GM23338 (cell line): ENCODE measurements around the gene IRGC. TPM values are rescaled to one million over a fixed set of nuclear protein-coding genes. Genes with fewer than 3 reads are reported as not detected.

Experiments used
- ATAC-seq: fragments of 200-7000 bp; cut with Tn5 transposase; 3 replicates; pipeline ENCODE4 v1.9.1; 2020
- DNase-seq: peaks from one replicate; pipeline ENCODE4 v3.0.0-alpha.2; 2015; ENCODE audit warnings: low spot score
- H2AFZ ChIP-seq: fragments of 200-600 bp; sonication (generic); 2 replicates; pipeline ENCODE4 v1.8.0; 2016; ENCODE audit warnings: antibody characterized with exemption, mild to moderate bottlenecking, moderate library complexity
- H3F3A ChIP-seq: fragments of 200-600 bp; sonication (generic); replicated peaks from 2 replicates; pipeline ENCODE4 v1.8.0; 2017; ENCODE audit warnings: antibody characterized with exemption, mixed run types, low read depth
- H3K27ac ChIP-seq: fragments of 200-600 bp; sonication (generic); 2 replicates; pipeline ENCODE4 v1.6.1; 2016; ENCODE audit warnings: low read depth
- H3K27me3 ChIP-seq: fragments of 200-600 bp; sonication (generic); 2 replicates; pipeline ENCODE4 v1.8.0; 2016; ENCODE audit warnings: mild to moderate bottlenecking, mixed run types, moderate library complexity; ENCODE audit not compliant: insufficient read depth
- H3K36me3 ChIP-seq: fragments of 200-600 bp; sonication (generic); 2 replicates; pipeline ENCODE4 v1.8.0; 2016; ENCODE audit warnings: mild to moderate bottlenecking; ENCODE audit not compliant: insufficient read depth
- H3K4me1 ChIP-seq: fragments of 200-600 bp; sonication (generic); 2 replicates; pipeline ENCODE4 v1.8.0; 2016; ENCODE audit warnings: mild to moderate bottlenecking, moderate library complexity; ENCODE audit not compliant: insufficient read depth
- H3K4me2 ChIP-seq: fragments of 200-600 bp; sonication (generic); 2 replicates; pipeline ENCODE4 v1.7.1; 2017; ENCODE audit warnings: mixed run types
- H3K4me3 ChIP-seq: fragments of 200-600 bp; sonication (generic); 2 replicates; pipeline ENCODE4 v1.6.1; 2016; ENCODE audit warnings: mixed run types
- H3K79me2 ChIP-seq: fragments of 200-600 bp; sonication (generic); replicated peaks from 2 replicates; pipeline ENCODE4 v1.8.0; 2017; ENCODE audit warnings: mild to moderate bottlenecking; ENCODE audit not compliant: insufficient read depth
- H3K9me2 ChIP-seq: fragments of 200-600 bp; sonication (generic); 2 replicates; pipeline ENCODE4 v1.8.0; 2017; ENCODE audit not compliant: insufficient read depth
- H4K20me1 ChIP-seq: fragments of 200-600 bp; sonication (generic); replicated peaks from 2 replicates; pipeline ENCODE4 v1.8.0; 2017; ENCODE audit warnings: mild to moderate bottlenecking; ENCODE audit not compliant: insufficient read depth
- H3K27ac Mint-ChIP-seq: 2 replicates; pipeline ENCODE4 v1.8.0; 2020; ENCODE audit warnings: inconsistent platforms, mild to moderate bottlenecking, moderate library complexity, mixed read lengths
- H3K27me3 Mint-ChIP-seq: 3 replicates; pipeline ENCODE4 v1.8.0; 2022; ENCODE audit warnings: low read depth, mild to moderate bottlenecking, moderate library complexity, mixed read lengths, inconsistent platforms; ENCODE audit not compliant: insufficient read depth, poor library complexity
- H3K36me3 Mint-ChIP-seq: 3 replicates; pipeline ENCODE4 v1.8.0; 2021; ENCODE audit warnings: low read depth, mild to moderate bottlenecking, inconsistent platforms, moderate library complexity, mixed read lengths
- H3K4me1 Mint-ChIP-seq: 3 replicates; pipeline ENCODE4 v1.8.0; 2020; ENCODE audit warnings: mild to moderate bottlenecking, inconsistent platforms, mixed read lengths
- H3K4me3 Mint-ChIP-seq: 3 replicates; pipeline ENCODE4 v1.8.0; 2021; ENCODE audit warnings: moderate library complexity, mild to moderate bottlenecking, inconsistent platforms, mixed read lengths
- H3K9me3 Mint-ChIP-seq: 3 replicates; pipeline ENCODE4 v1.8.0; 2020; ENCODE audit warnings: moderate library complexity, mild to moderate bottlenecking, inconsistent platforms, mixed read lengths
- CREB1 ChIP-seq: fragments of 250-450 bp; sonication (Bioruptor Pico); IDR thresholded peaks from 2 replicates; pipeline ENCODE4 v1.5.0; 2020; ENCODE audit warnings: low read depth, mild to moderate bottlenecking, moderate library complexity
- EZH2 ChIP-seq: fragments of 200-600 bp; sonication (generic); IDR thresholded peaks from one replicate; pipeline ENCODE4 v1.8.0; 2017; ENCODE audit warnings: antibody characterized with exemption, mild to moderate bottlenecking, low read depth; ENCODE audit not compliant: unreplicated experiment
- EZH2phosphoT487 ChIP-seq: fragments of 200-600 bp; sonication (generic); IDR thresholded peaks from one replicate; pipeline ENCODE4 v1.8.1; 2018; ENCODE audit warnings: antibody characterized with exemption; ENCODE audit not compliant: unreplicated experiment
- JUNB ChIP-seq: IDR thresholded peaks from one replicate; pipeline ENCODE4 v1.6.1; 2016; ENCODE audit warnings: antibody characterized with exemption; ENCODE audit not compliant: unreplicated experiment
- NANOG ChIP-seq: IDR thresholded peaks from 2 replicates; pipeline ENCODE4 v1.6.1; 2016; ENCODE audit warnings: antibody characterized with exemption, borderline replicate concordance
- POLR2AphosphoS5 ChIP-seq: IDR thresholded peaks from 2 replicates; pipeline ENCODE4 v1.6.1; 2016; ENCODE audit warnings: antibody characterized with exemption, low read depth
- STAT1 ChIP-seq: IDR thresholded peaks from one replicate; pipeline ENCODE4 v1.6.1; 2016; ENCODE audit warnings: antibody characterized with exemption; ENCODE audit not compliant: unreplicated experiment
- ZNF114 ChIP-seq: fragments of 250-450 bp; sonication (Bioruptor Pico); IDR thresholded peaks from 2 replicates; pipeline ENCODE4 v1.5.0; 2020; ENCODE audit warnings: mild to moderate bottlenecking, moderate library complexity
- ZNF331 ChIP-seq: fragments of 250-450 bp; sonication (Bioruptor Pico); IDR thresholded peaks from 2 replicates; pipeline ENCODE4 v1.5.0; 2020; ENCODE audit warnings: low read depth, mild to moderate bottlenecking, moderate library complexity
- polyA plus RNA-seq: library from polyadenylated mRNA; unstranded; fragments of >200 nt; fragmentation: Nextera tagmentation; extraction: Ambion mirVana; gene quantifications from 2 replicates; pipeline ENCODE4 v1.2.1, GENCODE V29; 2016
- total RNA-seq: library from RNA; depleted of rRNA; stranded (reverse); fragments of >200 nt; shearing (Covaris generic); gene quantifications from 2 replicates; pipeline ENCODE4 v1.2.3, GENCODE V29; 2014
- TF ChIP-seq, protein P1 (sequence below): IDR thresholded peaks from one replicate; pipeline ENCODE4 v1.6.1; 2018; ENCODE audit warnings: antibody characterized with exemption; ENCODE audit not compliant: unreplicated experiment
- TF ChIP-seq, protein P2 (sequence below): IDR thresholded peaks from 2 replicates; pipeline ENCODE4 v1.6.1; 2016; ENCODE audit warnings: antibody characterized with exemption
- TF ChIP-seq, protein P3 (sequence below), 2 experiments: fragments of 200-600 bp in 1 of 2; sonication (generic) in 1 of 2; conservative IDR thresholded peaks; 2 replicates each; pipeline versions ENCODE4 v1.5.1 to v1.6.1; 2016 to 2017; ENCODE audit warnings: antibody characterized with exemption in 2 of 2, low read depth in 2 of 2, mild to moderate bottlenecking in 2 of 2, moderate library complexity in 1 of 2
- TF ChIP-seq, protein P4 (sequence below): fragments of 250-450 bp; sonication (Bioruptor Pico); IDR thresholded peaks from 2 replicates; pipeline ENCODE4 v1.5.0; 2020; ENCODE audit warnings: mild to moderate bottlenecking, moderate library complexity

The IRGC gene
- total and polyA plus RNA-seq, 2 experiments from 2014 or later = not detected

DNA sequence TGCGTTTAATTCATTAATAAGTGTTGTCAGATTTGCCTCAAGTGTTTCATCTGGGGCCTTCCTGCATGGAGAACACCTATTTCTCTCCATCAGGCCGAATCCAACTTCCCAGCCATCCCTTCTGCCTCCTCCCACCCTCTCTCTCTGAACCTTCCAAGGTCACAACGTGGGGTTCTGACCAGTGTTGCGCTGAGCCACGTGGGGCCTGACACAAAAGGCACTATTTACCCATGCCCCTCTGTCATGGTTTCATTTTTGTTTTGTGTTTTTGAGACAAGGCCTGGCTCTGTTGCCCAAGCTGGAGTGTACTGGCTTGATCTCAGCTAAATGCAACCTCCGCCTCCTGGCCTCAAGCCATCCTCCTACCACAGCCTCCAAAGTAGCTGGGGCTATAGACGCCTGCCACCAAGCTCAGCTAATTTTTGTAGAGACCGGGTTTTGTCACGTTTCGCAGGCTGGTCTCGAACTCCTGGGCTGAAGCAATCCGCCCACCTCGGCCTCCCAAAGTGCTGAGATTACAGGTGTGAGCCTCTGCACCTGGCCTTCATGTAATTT is 8.6 kb upstream of the IRGC start:
- Mint-ChIP-seq H3K27ac (no peak overlapping the region), H3K9me3 (peaks cover 12% of the 10 kb centered on the region), H3K27me3 (peaks cover 9% of the 10 kb centered on the region), H3K4me1 (no peaks in the 10 kb centered on the region; the same call in 2 of the 3 replicates), H3K4me3 (no peak overlapping the region; the same call in 2 of the 3 replicates), H3K36me3 (peaks cover 3% of the 10 kb centered on the region; the same call in 2 of the 3 replicates)
- Histone ChIP-seq H2AFZ (no peak overlapping the region), H3K36me3 (no peaks in the 10 kb centered on the region), H3F3A (no peaks in the 10 kb centered on the region), H3K4me2 (no peak overlapping the region), H3K4me3 (no peak overlapping the region), H3K9me2 (no peaks in the 10 kb centered on the region), H3K4me1 (no peaks in the 10 kb centered on the region), H3K79me2 (no peaks in the 10 kb centered on the region), H3K27ac (no peak overlapping the region), H3K27me3 (no peaks in the 10 kb centered on the region), H4K20me1 (no peaks in the 10 kb centered on the region)
- DNase-seq = no peak
- TF ChIP-seq NANOG (no peak), STAT1 (no peak), CREB1 (no peak), EZH2 (no peak), POLR2AphosphoS5 (no peak), ZNF331 (CRISPR knock-in tag) (no peak), ZNF114 (no peak), EZH2phosphoT487 (no peak), JUNB (no peak)
- TF ChIP-seq, protein P1, sequence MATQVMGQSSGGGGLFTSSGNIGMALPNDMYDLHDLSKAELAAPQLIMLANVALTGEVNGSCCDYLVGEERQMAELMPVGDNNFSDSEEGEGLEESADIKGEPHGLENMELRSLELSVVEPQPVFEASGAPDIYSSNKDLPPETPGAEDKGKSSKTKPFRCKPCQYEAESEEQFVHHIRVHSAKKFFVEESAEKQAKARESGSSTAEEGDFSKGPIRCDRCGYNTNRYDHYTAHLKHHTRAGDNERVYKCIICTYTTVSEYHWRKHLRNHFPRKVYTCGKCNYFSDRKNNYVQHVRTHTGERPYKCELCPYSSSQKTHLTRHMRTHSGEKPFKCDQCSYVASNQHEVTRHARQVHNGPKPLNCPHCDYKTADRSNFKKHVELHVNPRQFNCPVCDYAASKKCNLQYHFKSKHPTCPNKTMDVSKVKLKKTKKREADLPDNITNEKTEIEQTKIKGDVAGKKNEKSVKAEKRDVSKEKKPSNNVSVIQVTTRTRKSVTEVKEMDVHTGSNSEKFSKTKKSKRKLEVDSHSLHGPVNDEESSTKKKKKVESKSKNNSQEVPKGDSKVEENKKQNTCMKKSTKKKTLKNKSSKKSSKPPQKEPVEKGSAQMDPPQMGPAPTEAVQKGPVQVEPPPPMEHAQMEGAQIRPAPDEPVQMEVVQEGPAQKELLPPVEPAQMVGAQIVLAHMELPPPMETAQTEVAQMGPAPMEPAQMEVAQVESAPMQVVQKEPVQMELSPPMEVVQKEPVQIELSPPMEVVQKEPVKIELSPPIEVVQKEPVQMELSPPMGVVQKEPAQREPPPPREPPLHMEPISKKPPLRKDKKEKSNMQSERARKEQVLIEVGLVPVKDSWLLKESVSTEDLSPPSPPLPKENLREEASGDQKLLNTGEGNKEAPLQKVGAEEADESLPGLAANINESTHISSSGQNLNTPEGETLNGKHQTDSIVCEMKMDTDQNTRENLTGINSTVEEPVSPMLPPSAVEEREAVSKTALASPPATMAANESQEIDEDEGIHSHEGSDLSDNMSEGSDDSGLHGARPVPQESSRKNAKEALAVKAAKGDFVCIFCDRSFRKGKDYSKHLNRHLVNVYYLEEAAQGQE = no peak
- TF ChIP-seq, protein P2, sequence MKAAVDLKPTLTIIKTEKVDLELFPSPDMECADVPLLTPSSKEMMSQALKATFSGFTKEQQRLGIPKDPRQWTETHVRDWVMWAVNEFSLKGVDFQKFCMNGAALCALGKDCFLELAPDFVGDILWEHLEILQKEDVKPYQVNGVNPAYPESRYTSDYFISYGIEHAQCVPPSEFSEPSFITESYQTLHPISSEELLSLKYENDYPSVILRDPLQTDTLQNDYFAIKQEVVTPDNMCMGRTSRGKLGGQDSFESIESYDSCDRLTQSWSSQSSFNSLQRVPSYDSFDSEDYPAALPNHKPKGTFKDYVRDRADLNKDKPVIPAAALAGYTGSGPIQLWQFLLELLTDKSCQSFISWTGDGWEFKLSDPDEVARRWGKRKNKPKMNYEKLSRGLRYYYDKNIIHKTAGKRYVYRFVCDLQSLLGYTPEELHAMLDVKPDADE = no peak
- TF ChIP-seq, protein P3, sequence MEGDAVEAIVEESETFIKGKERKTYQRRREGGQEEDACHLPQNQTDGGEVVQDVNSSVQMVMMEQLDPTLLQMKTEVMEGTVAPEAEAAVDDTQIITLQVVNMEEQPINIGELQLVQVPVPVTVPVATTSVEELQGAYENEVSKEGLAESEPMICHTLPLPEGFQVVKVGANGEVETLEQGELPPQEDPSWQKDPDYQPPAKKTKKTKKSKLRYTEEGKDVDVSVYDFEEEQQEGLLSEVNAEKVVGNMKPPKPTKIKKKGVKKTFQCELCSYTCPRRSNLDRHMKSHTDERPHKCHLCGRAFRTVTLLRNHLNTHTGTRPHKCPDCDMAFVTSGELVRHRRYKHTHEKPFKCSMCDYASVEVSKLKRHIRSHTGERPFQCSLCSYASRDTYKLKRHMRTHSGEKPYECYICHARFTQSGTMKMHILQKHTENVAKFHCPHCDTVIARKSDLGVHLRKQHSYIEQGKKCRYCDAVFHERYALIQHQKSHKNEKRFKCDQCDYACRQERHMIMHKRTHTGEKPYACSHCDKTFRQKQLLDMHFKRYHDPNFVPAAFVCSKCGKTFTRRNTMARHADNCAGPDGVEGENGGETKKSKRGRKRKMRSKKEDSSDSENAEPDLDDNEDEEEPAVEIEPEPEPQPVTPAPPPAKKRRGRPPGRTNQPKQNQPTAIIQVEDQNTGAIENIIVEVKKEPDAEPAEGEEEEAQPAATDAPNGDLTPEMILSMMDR (conservative IDR thresholded peaks at IDR 0.05; ENCODE audit: low read depth in 2 of 2) = no peak
- TF ChIP-seq, protein P4, sequence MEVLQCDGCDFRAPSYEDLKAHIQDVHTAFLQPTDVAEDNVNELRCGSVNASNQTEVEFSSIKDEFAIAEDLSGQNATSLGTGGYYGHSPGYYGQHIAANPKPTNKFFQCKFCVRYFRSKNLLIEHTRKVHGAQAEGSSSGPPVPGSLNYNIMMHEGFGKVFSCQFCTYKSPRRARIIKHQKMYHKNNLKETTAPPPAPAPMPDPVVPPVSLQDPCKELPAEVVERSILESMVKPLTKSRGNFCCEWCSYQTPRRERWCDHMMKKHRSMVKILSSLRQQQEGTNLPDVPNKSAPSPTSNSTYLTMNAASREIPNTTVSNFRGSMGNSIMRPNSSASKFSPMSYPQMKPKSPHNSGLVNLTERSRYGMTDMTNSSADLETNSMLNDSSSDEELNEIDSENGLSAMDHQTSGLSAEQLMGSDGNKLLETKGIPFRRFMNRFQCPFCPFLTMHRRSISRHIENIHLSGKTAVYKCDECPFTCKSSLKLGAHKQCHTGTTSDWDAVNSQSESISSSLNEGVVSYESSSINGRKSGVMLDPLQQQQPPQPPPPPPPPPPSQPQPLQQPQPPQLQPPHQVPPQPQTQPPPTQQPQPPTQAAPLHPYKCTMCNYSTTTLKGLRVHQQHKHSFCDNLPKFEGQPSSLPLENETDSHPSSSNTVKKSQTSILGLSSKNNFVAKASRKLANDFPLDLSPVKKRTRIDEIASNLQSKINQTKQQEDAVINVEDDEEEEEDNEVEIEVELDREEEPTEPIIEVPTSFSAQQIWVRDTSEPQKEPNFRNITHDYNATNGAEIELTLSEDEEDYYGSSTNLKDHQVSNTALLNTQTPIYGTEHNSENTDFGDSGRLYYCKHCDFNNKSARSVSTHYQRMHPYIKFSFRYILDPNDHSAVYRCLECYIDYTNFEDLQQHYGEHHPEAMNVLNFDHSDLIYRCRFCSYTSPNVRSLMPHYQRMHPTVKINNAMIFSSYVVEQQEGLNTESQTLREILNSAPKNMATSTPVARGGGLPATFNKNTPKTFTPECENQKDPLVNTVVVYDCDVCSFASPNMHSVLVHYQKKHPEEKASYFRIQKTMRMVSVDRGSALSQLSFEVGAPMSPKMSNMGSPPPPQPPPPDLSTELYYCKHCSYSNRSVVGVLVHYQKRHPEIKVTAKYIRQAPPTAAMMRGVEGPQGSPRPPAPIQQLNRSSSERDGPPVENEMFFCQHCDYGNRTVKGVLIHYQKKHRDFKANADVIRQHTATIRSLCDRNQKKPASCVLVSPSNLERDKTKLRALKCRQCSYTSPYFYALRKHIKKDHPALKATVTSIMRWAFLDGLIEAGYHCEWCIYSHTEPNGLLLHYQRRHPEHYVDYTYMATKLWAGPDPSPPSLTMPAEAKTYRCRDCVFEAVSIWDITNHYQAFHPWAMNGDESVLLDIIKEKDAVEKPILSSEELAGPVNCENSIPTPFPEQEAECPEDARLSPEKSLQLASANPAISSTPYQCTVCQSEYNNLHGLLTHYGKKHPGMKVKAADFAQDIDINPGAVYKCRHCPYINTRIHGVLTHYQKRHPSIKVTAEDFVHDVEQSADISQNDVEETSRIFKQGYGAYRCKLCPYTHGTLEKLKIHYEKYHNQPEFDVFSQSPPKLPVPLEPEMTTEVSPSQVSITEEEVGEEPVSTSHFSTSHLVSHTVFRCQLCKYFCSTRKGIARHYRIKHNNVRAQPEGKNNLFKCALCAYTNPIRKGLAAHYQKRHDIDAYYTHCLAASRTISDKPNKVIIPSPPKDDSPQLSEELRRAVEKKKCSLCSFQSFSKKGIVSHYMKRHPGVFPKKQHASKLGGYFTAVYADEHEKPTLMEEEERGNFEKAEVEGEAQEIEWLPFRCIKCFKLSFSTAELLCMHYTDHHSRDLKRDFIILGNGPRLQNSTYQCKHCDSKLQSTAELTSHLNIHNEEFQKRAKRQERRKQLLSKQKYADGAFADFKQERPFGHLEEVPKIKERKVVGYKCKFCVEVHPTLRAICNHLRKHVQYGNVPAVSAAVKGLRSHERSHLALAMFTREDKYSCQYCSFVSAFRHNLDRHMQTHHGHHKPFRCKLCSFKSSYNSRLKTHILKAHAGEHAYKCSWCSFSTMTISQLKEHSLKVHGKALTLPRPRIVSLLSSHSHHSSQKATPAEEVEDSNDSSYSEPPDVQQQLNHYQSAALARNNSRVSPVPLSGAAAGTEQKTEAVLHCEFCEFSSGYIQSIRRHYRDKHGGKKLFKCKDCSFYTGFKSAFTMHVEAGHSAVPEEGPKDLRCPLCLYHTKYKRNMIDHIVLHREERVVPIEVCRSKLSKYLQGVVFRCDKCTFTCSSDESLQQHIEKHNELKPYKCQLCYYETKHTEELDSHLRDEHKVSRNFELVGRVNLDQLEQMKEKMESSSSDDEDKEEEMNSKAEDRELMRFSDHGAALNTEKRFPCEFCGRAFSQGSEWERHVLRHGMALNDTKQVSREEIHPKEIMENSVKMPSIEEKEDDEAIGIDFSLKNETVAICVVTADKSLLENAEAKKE (CRISPR knock-in tag) = no peak
- no peak for ATAC-seq
